Measurements from ENCODE around the gene NR3C1. TPM values are rescaled to one million over a fixed set of nuclear protein-coding genes. Genes with fewer than 3 reads are reported as not detected.

The NR3C1 gene
- total and polyA plus RNA-seq, 2 of the 13 experiments (the other 11 are each of a cell fraction or from before 2014, with no cell fraction given) = 10.0 to 24.3 TPM

DNA sequence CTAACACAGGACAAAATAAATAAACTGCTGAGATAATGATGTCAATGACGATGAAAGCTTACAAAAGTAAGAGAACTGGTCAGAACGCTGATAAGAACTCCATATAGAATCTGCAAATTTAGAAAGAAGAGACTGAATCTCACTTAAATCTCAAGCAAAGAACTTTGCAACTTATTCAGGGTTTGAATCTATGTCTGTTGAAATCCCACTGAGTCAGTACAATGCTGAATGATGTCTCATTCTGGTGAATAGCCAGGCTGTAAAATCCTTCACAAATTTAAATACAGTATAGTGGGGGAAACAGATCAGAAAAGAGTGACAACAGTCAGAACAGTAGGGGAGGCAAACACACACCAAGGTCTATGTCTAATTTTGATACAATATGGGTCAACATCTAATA lies 38.9 kb upstream of the NR3C1 start (continued):
- TF ChIP-seq BHLHE40 (IDR thresholded peaks at IDR 0.05; ENCODE audit: low read length) = no peak
- TF ChIP-seq ZNF382 (CRISPR knock-in tag; IDR thresholded peaks at IDR 0.05; ENCODE audit: borderline replicate concordance) = no peak
- no peak for TF ChIP-seq CCAR2 (optimal IDR thresholded peaks at IDR 0.05; ENCODE audit: low read depth, low read length)
- TF ChIP-seq, protein P1, sequence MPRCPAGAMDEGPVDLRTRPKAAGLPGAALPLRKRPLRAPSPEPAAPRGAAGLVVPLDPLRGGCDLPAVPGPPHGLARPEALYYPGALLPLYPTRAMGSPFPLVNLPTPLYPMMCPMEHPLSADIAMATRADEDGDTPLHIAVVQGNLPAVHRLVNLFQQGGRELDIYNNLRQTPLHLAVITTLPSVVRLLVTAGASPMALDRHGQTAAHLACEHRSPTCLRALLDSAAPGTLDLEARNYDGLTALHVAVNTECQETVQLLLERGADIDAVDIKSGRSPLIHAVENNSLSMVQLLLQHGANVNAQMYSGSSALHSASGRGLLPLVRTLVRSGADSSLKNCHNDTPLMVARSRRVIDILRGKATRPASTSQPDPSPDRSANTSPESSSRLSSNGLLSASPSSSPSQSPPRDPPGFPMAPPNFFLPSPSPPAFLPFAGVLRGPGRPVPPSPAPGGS (CRISPR knock-in tag; IDR thresholded peaks at IDR 0.05) = no peak

DNA sequence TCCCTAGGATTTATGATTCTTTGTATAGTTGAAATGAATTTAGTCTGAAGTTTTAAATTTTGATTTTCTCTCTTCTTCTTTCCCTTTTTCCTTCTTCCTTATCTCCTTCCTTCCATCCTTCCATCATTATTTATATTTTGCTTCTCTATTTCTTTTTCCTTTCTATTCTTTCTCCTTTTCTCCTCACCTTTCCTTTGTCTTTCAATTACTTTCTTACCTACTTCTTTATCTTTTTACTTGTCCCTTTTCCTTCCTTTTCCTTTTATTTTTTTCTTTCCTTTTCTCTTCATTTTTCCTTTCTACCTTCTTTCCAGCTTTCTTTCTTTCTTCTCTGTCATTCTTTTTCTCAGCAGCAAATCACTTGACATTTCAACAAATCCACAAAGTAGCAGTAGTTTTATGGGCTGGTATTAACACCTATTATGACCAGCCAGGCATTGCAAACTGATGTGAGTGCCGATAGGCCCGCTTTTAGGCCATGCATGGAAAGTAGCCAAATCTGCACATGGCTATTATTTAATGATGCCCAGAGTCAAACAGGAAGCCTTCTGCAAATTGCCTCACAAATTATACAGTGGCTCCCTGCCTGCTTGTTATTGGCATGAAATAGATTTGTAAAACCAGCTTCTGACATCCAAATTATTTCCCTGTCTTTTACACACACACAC lies 37.1 kb upstream of the NR3C1 start:
- FAIRE-seq (no peak), DNase-seq (ENCODE audit: low spot score) (no peak), ATAC-seq (no peak)
- POLR2A ChIA-PET = no interaction called here
- Histone ChIP-seq H3K27me3 (ENCODE audit: control insufficient read depth in 1 of 2, insufficient read depth in 2 of 2, low read length in 2 of 2) (no peaks in the 10 kb centered on the region; a peak in 4 of 5 replicates), H4K20me1 (ENCODE audit: insufficient read depth, low read length) (no peaks in the 10 kb centered on the region), H3K27ac (ENCODE audit: extremely low read length, insufficient read depth, low read length) (no peak overlapping the region), H3K4me3 (replicated peaks in 1 of 3; ENCODE audit: insufficient read depth in 1 of 3, low read depth in 2 of 3, low read length in 3 of 3) (no peak overlapping the region), H2AFZ (ENCODE audit: low read length) (no peak overlapping the region), H3K36me3 (replicated peaks in 1 of 2; ENCODE audit: control insufficient read depth in 1 of 2, insufficient read depth in 2 of 2, low read length in 2 of 2) (no peaks in the 10 kb centered on the region), H3K4me2 (ENCODE audit: low read depth, low read length) (no peak overlapping the region), H3K9ac (ENCODE audit: insufficient read depth, low read depth, low read length) (no peak overlapping the region), H3K4me1 (ENCODE audit: insufficient read depth, low read length) (peaks cover 1% of the 10 kb centered on the region), H3K79me2 (ENCODE audit: insufficient read depth, low read length) (no peaks in the 10 kb centered on the region), H3K9me3 (ENCODE audit: low read length) (no peaks in the 10 kb centered on the region)
- in situ Hi-C loops (cut with HindIII; ENCODE audit: extremely low pct_ligation_motif_present, low pct_unique_long_range_greater_than_20kb) (loop anchor here (25.0 kb wide), 1 partner anchor 372 kb away; the partner anchor contains the start of gene HMHB1), intact Hi-C loops (cut with micrococcal nuclease; ENCODE audit: unreplicated experiment) (no loop called here)
- WGBS (ENCODE audit: low lambda C conversion rate) = 33% methylated on average over 2 of the region's 2 CpGs
- BruUV-seq (replicated peaks) = no TSS peak
- CTCF ChIA-PET (ENCODE audit: low intra/inter-chr PET ratio, low total read pairs) = no interaction called here
- TF ChIP-seq ZNF569 (CRISPR knock-in tag; IDR thresholded peaks at IDR 0.05; ENCODE audit: borderline replicate concordance) (no peak), ZNF230 (CRISPR knock-in tag; IDR thresholded peaks at IDR 0.05) (no peak), HOMEZ (CRISPR knock-in tag; IDR thresholded peaks at IDR 0.05; ENCODE audit: low read depth) (no peak), FOXP1 (IDR thresholded peaks at IDR 0.05) (no peak), FOXP1 (CRISPR knock-in tag; IDR thresholded peaks at IDR 0.05) (no peak), SMARCC2 (IDR thresholded peaks at IDR 0.05) (no peak), TGIF2 (CRISPR knock-in tag; IDR thresholded peaks at IDR 0.05) (no peak)
- TF ChIP-seq, protein P2, sequence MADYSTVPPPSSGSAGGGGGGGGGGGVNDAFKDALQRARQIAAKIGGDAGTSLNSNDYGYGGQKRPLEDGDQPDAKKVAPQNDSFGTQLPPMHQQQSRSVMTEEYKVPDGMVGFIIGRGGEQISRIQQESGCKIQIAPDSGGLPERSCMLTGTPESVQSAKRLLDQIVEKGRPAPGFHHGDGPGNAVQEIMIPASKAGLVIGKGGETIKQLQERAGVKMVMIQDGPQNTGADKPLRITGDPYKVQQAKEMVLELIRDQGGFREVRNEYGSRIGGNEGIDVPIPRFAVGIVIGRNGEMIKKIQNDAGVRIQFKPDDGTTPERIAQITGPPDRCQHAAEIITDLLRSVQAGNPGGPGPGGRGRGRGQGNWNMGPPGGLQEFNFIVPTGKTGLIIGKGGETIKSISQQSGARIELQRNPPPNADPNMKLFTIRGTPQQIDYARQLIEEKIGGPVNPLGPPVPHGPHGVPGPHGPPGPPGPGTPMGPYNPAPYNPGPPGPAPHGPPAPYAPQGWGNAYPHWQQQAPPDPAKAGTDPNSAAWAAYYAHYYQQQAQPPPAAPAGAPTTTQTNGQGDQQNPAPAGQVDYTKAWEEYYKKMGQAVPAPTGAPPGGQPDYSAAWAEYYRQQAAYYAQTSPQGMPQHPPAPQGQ (CRISPR knock-in tag; IDR thresholded peaks at IDR 0.05; ENCODE audit: borderline replicate concordance) = no peak
- TF ChIP-seq, protein P3, sequence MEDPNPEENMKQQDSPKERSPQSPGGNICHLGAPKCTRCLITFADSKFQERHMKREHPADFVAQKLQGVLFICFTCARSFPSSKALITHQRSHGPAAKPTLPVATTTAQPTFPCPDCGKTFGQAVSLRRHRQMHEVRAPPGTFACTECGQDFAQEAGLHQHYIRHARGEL (CRISPR knock-in tag; IDR thresholded peaks at IDR 0.05) = no peak
- TF ChIP-seq, protein P4, sequence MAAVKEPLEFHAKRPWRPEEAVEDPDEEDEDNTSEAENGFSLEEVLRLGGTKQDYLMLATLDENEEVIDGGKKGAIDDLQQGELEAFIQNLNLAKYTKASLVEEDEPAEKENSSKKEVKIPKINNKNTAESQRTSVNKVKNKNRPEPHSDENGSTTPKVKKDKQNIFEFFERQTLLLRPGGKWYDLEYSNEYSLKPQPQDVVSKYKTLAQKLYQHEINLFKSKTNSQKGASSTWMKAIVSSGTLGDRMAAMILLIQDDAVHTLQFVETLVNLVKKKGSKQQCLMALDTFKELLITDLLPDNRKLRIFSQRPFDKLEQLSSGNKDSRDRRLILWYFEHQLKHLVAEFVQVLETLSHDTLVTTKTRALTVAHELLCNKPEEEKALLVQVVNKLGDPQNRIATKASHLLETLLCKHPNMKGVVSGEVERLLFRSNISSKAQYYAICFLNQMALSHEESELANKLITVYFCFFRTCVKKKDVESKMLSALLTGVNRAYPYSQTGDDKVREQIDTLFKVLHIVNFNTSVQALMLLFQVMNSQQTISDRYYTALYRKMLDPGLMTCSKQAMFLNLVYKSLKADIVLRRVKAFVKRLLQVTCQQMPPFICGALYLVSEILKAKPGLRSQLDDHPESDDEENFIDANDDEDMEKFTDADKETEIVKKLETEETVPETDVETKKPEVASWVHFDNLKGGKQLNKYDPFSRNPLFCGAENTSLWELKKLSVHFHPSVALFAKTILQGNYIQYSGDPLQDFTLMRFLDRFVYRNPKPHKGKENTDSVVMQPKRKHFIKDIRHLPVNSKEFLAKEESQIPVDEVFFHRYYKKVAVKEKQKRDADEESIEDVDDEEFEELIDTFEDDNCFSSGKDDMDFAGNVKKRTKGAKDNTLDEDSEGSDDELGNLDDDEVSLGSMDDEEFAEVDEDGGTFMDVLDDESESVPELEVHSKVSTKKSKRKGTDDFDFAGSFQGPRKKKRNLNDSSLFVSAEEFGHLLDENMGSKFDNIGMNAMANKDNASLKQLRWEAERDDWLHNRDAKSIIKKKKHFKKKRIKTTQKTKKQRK (IDR thresholded peaks at IDR 0.05; ENCODE audit: low read length) = no peak

All from HepG2 (cell line).